Progenitor cell of endocrine pancreas (in vitro differentiated cells): ENCODE measurements around the gene SERTAD4. TPM values are rescaled to one million over a fixed set of nuclear protein-coding genes. Genes with fewer than 3 reads are reported as not detected.

Source experiments
- DNase-seq: peaks from one replicate; pipeline ENCODE4 v3.0.0; 2021; ENCODE audit warnings: low spot score; ENCODE audit not compliant: unreplicated experiment
- H3K27ac Mint-ChIP-seq: 2 replicates; pipeline ENCODE4 v1.8.0; 2021; ENCODE audit warnings: mild to moderate bottlenecking, moderate library complexity, mixed read lengths
- H3K27me3 Mint-ChIP-seq: 2 replicates; pipeline ENCODE4 v1.8.0; 2021; ENCODE audit warnings: mixed read lengths
- H3K36me3 Mint-ChIP-seq: 2 replicates; pipeline ENCODE4 v1.8.0; 2022; ENCODE audit warnings: mixed read lengths; ENCODE audit not compliant: insufficient read depth
- H3K4me1 Mint-ChIP-seq: 2 replicates; pipeline ENCODE4 v1.8.0; 2021; ENCODE audit warnings: low read depth, mixed read lengths
- H3K4me3 Mint-ChIP-seq: 2 replicates; pipeline ENCODE4 v1.8.0; 2021; ENCODE audit warnings: low read depth, mild to moderate bottlenecking, moderate library complexity, mixed read lengths
- H3K9me3 Mint-ChIP-seq: 2 replicates; pipeline ENCODE4 v1.8.0; 2021; ENCODE audit warnings: low read depth, mixed read lengths
- total RNA-seq: library from RNA; stranded (reverse); gene quantifications from 2 replicates; pipeline ENCODE4 v1.2.1, GENCODE V29; 2021
- TF ChIP-seq, protein P1 (sequence below): fragments of 200-600 bp; sonication (generic); IDR thresholded peaks from one replicate; pipeline ENCODE4 v1.5.0; 2021; ENCODE audit warnings: antibody characterized with exemption, mild to moderate bottlenecking; ENCODE audit not compliant: unreplicated experiment

SERTAD4 gene
- total RNA-seq, 1 donor from 2014 or later: 1.1 TPM

GRCh38 chr1:210272666-210273065 lies 40.1 kb downstream of the SERTAD4 start:
- Mint-ChIP-seq H3K4me3 (no peak overlapping the region), H3K36me3 (no peaks in the 10 kb centered on the region), H3K4me1 (no peaks in the 10 kb centered on the region), H3K9me3 (no peaks in the 10 kb centered on the region), H3K27ac (no peak overlapping the region), H3K27me3 (peaks cover 17% of the 10 kb centered on the region)
- TF ChIP-seq, protein P1, sequence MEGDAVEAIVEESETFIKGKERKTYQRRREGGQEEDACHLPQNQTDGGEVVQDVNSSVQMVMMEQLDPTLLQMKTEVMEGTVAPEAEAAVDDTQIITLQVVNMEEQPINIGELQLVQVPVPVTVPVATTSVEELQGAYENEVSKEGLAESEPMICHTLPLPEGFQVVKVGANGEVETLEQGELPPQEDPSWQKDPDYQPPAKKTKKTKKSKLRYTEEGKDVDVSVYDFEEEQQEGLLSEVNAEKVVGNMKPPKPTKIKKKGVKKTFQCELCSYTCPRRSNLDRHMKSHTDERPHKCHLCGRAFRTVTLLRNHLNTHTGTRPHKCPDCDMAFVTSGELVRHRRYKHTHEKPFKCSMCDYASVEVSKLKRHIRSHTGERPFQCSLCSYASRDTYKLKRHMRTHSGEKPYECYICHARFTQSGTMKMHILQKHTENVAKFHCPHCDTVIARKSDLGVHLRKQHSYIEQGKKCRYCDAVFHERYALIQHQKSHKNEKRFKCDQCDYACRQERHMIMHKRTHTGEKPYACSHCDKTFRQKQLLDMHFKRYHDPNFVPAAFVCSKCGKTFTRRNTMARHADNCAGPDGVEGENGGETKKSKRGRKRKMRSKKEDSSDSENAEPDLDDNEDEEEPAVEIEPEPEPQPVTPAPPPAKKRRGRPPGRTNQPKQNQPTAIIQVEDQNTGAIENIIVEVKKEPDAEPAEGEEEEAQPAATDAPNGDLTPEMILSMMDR: no peak
- DNase-seq: no peak

DNA sequence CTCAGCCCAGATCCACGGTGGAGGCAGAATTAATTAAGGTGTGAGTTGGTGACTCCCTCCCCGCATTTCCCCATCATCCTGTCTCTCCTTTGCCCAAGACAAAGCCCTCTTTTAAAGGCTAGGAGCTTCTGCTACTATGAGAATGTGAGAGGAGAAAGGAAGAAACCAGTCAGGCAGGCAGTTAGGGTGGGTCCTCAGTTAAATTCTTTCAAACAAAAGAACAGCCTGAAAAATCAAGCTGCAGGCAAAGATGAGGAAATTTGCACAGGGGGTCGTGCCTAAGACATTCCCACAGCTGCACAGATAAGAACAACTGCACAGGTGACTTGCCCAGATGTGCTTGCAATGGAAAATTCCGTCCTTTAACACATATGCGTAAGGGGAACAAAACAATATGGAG lies 47.6 kb downstream of the SERTAD4 start:
- Mint-ChIP-seq H3K9me3 (peaks cover 22% of the 10 kb centered on the region), H3K27me3 (peaks cover 15% of the 10 kb centered on the region), H3K27ac (no peak overlapping the region), H3K4me3 (no peak overlapping the region), H3K36me3 (no peaks in the 10 kb centered on the region), H3K4me1 (no peaks in the 10 kb centered on the region)
- DNase-seq: no peak
- TF ChIP-seq, protein P1: no peak

DNA sequence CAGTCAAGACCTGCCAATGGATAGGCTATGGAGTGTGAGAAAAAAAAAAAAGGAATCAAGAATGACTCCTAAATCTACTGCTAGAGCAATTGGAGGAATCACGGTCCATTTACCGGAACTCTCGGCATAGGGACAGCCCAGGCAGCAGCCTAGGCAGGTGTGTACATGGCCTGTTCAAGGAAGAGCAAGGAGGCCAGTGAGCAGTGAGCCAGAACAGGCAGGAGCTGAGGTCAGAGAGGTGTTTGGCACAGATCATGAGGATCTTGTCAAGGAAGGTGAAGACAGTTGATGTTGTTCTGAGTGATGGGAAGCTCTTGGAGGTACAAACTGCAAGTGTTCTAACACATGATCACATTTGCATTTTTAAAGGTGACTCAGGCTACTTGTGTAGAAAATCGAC lies 55.5 kb downstream of the SERTAD4 start:
- peaks cover 23% of the 10 kb centered on the region for H3K27me3 Mint-ChIP-seq
- no peaks in the 10 kb centered on the region for H3K36me3 Mint-ChIP-seq
- H3K9me3 Mint-ChIP-seq: no peaks in the 10 kb centered on the region
- peaks cover 5% of the 10 kb centered on the region for H3K4me1 Mint-ChIP-seq
- H3K4me3 Mint-ChIP-seq: no peak overlapping the region
- no peak for DNase-seq
- H3K27ac Mint-ChIP-seq: no peak overlapping the region
- TF ChIP-seq, protein P1: no peak

DNA sequence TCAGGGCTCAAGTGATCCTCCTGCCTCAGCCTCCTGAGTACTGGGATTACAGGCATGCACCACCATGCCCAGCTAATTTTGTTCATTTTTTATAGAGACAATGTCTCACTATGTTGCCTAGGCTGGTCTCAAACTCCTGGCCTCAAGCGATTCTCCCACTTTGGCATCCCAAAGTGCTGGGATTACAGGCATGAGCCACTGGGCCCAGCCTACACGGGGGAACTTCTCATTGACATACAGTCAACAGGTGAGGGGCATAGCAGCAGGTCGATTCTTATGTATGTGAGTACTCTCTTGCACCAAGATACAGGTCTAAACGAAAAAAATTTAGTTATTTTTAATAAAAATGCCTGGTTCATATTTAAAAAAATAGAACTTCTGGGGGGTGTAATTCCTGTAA lies 56.7 kb downstream of the SERTAD4 start:
- Mint-ChIP-seq H3K4me1 (peaks cover 10% of the 10 kb centered on the region), H3K4me3 (no peak overlapping the region), H3K9me3 (no peaks in the 10 kb centered on the region), H3K36me3 (no peaks in the 10 kb centered on the region), H3K27me3 (peaks cover 16% of the 10 kb centered on the region), H3K27ac (no peak overlapping the region)
- DNase-seq: no peak
- TF ChIP-seq, protein P1: no peak

DNA sequence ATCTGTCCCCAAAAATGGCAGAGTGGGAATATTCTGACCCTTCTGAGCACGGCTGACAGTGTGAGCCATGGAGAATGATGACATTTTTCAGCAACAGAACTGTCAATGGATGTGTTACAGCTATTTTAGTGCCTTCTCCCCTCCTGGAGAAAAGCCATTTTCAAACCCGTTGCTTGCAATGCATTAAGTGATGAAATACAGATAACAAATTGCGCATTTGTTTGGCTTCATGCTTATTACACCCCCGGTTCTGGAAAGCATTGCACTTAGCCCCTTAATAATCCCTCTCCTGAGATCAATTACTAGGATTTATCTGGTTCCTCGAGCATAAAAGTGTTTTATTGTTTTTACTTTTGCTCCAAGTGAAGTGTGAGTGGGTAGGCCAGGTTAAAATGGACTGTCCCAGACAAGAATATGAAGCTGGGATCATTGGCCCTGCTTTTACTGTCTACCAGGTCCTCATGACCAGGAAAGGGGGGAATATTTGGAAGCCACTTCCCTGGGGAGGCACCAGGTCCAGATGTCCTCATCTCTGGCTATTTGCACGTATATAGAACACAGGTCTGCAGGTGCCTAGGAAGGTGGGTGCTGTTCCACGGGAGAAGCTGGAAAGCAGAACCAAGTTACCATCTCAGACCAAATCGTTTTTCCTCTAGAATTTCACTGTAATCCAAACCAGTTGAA lies 58.6 kb downstream of the SERTAD4 start:
- TF ChIP-seq, protein P1: no peak
- H3K4me1 Mint-ChIP-seq: peaks cover 15% of the 10 kb centered on the region
- H3K27me3 Mint-ChIP-seq: peaks cover 8% of the 10 kb centered on the region
- no peak for DNase-seq
- H3K4me3 Mint-ChIP-seq: peak overlapping the region; percentile 21
- H3K27ac Mint-ChIP-seq: no peak overlapping the region
- no peaks in the 10 kb centered on the region for H3K36me3 Mint-ChIP-seq
- no peaks in the 10 kb centered on the region for H3K9me3 Mint-ChIP-seq
